ENCODE data around the gene TERT.
"Not testable (repeated sequence)": the region's sequence is repeated elsewhere in the genome, so short reads cannot be mapped to it uniquely, and the experiment has no call there.

Gene TERT

GRCh38 chr5:1231354-1231905, 63.4 kb downstream of the TERT start:
- peak; percentile 96 for DNase-seq

GRCh38 chr5:1230551-1230950, 64.3 kb downstream of the TERT start:
- DNase-seq, result no peak

- no peak for DNase-seq
Measured at GRCh38 chr5:1229822-1230221, 65.0 kb downstream of the TERT start.

GRCh38 chr5:1229023-1229422, 65.8 kb downstream of the TERT start:
- DNase-seq, result not testable (repeated sequence)

- DNase-seq, result peak; percentile 62
Measured at GRCh38 chr5:1228120-1228519, 66.7 kb downstream of the TERT start.

GRCh38 chr5:1227667-1228066, 67.2 kb downstream of the TERT start:
- peak; percentile 40 for DNase-seq

GRCh38 chr5:1226839-1227581, 67.9 kb downstream of the TERT start:
- no peak for DNase-seq

- no peak for DNase-seq
Measured at GRCh38 chr5:1226231-1226630, 68.6 kb downstream of the TERT start.

GRCh38 chr5:1225081-1225480, 69.8 kb downstream of the TERT start, which contains the start of gene SLC6A18:
Gene SLC6A18 (plus strand): TSS chr5:1225381. CDS start chr5:1225478, 97 bp downstream.
- no peak for DNase-seq

GRCh38 chr5:1224631-1225030, 70.2 kb downstream of the TERT start:
- no peak for DNase-seq

GRCh38 chr5:1223278-1223670, 71.6 kb downstream of the TERT start:
- DNase-seq, result no peak

- DNase-seq, result no peak
Measured at GRCh38 chr5:1222621-1223277, 72.1 kb downstream of the TERT start.

GRCh38 chr5:1222147-1222546, 72.7 kb downstream of the TERT start:
- no peak for DNase-seq

- no peak for DNase-seq
Measured at GRCh38 chr5:1221721-1222120, 73.1 kb downstream of the TERT start.

- DNase-seq, result peak; percentile 62
Measured at GRCh38 chr5:1220831-1221230, 74.0 kb downstream of the TERT start.

- DNase-seq, result no peak
Measured at GRCh38 chr5:1220351-1220750, 74.5 kb downstream of the TERT start.

GRCh38 chr5:1219768-1220100, 75.1 kb downstream of the TERT start:
- no peak for DNase-seq

GRCh38 chr5:1219098-1219767, 75.6 kb downstream of the TERT start:
- no peak for DNase-seq

GRCh38 chr5:1218351-1219080, 76.4 kb downstream of the TERT start:
- no peak for DNase-seq

GRCh38 chr5:1217596-1218206, 77.2 kb downstream of the TERT start:
- no peak for DNase-seq

GRCh38 chr5:1216918-1217295, 78.0 kb downstream of the TERT start:
- no peak for DNase-seq

- no peak for DNase-seq
Measured at GRCh38 chr5:1216211-1216917, 78.5 kb downstream of the TERT start.
